Endothelial cell of umbilical vein (primary cell): ENCODE results near the gene CXCR6. TPM values are rescaled to one million over a fixed set of nuclear protein-coding genes. Genes with fewer than 3 reads are reported as not detected.

Experiments used
- BruUV-seq: library from RNA; stranded (reverse); fragments of 400-500 nt; replicated peaks from 2 replicates; lab custom pipeline; 2021; lab: Mats Ljungman, UMichigan
- CTCF ChIA-PET: fragments of 300-600, 350-600 bp; sonication (Branson Sonifier 250); formaldehyde crosslinking; loops from one replicate; lab custom pipeline; 2021; ENCODE audit warnings: antibody characterized with exemption, inconsistent platforms; lab: Charles Lee
- POLR2A ChIA-PET: fragments of 300-600, 350-600 bp; sonication (Branson Sonifier 250); formaldehyde crosslinking; loops from one replicate; lab custom pipeline; 2021; ENCODE audit warnings: antibody characterized with exemption, inconsistent platforms; lab: Charles Lee
- DNase-seq: peaks from one replicate; pipeline ENCODE4 v3.0.0-alpha.2; 2011; ENCODE audit warnings: low read depth, low spot score
- FAIRE-seq: peaks from 2 replicates; lab custom pipeline; 2011; peaks lifted over from hg19 to GRCh38; lab: Jason Lieb, UNC
- H2AFZ ChIP-seq: 2 replicates; pipeline ENCODE4 v1.6.0; 2012; ENCODE audit warnings: low read depth, low read length, control low read depth, inconsistent platforms
- H3K27ac ChIP-seq: 2 replicates; pipeline ENCODE4 v1.5.1; 2011; ENCODE audit warnings: low read depth, mild to moderate bottlenecking, control low read depth, low read length, moderate library complexity; ENCODE audit not compliant: insufficient read depth
- H3K27me3 ChIP-seq, 2 experiments: 2 replicates each; pipeline versions ENCODE4 v1.6.0 to v1.6.1; 2011; ENCODE audit warnings: low read length in 2 of 2, mixed read lengths in 1 of 2; ENCODE audit not compliant: control insufficient read depth in 2 of 2, insufficient read depth in 2 of 2
- H3K36me3 ChIP-seq, 2 experiments: 2 replicates in 1 of 2; 3 replicates in 1 of 2; pipeline ENCODE4 v1.5.1; 2011; ENCODE audit warnings: low read length in 2 of 2, mild to moderate bottlenecking in 1 of 2, moderate library complexity in 1 of 2; ENCODE audit not compliant: control insufficient read depth in 2 of 2, insufficient read depth in 2 of 2; ENCODE audit errors: extremely low read depth in 1 of 2
- H3K4me1 ChIP-seq: 3 replicates; pipeline ENCODE4 v1.5.1; 2011; ENCODE audit warnings: mild to moderate bottlenecking, low read length; ENCODE audit not compliant: control insufficient read depth, insufficient read depth; ENCODE audit errors: extremely low read depth
- H3K4me2 ChIP-seq: 2 replicates; pipeline ENCODE4 v1.6.1; 2011; ENCODE audit warnings: low read length, control low read depth, mixed read lengths; ENCODE audit not compliant: insufficient read depth
- H3K4me3 ChIP-seq, 3 experiments: fragments of 200-600 bp in 1 of 3; sonication (generic), shearing (Covaris generic) in 1 of 3; replicated peaks in 1 of 3; 2 replicates each; pipeline ENCODE4 v1.5.1; 2011 to 2016; ENCODE audit warnings: control low read depth in 3 of 3, low read length in 3 of 3, mild to moderate bottlenecking in 2 of 3, inconsistent platforms in 1 of 3, low read depth in 1 of 3, moderate library complexity in 1 of 3; ENCODE audit not compliant: insufficient read depth in 1 of 3
- H3K79me2 ChIP-seq: 2 replicates; pipeline ENCODE4 v1.6.0; 2012; ENCODE audit warnings: low read length, inconsistent platforms; ENCODE audit not compliant: control insufficient read depth, insufficient read depth
- H3K9ac ChIP-seq: replicated peaks from 2 replicates; pipeline ENCODE3; 2011; ENCODE audit warnings: low read length, control low read depth; ENCODE audit not compliant: insufficient read depth; ENCODE audit errors: extremely low read depth
- H3K9me1 ChIP-seq: replicated peaks from 3 replicates; pipeline ENCODE4 v1.6.0; 2011; ENCODE audit warnings: mild to moderate bottlenecking, low read length; ENCODE audit not compliant: control insufficient read depth, insufficient read depth; ENCODE audit errors: extremely low read depth
- H3K9me3 ChIP-seq: replicated peaks from 2 replicates; pipeline ENCODE4 v1.5.1; 2012; ENCODE audit warnings: low read length, inconsistent platforms; ENCODE audit not compliant: control insufficient read depth, insufficient read depth
- H4K20me1 ChIP-seq: replicated peaks from 2 replicates; pipeline ENCODE3; 2011; ENCODE audit warnings: mild to moderate bottlenecking, low read length; ENCODE audit not compliant: control insufficient read depth, insufficient read depth; ENCODE audit errors: extremely low read depth
- EZH2 ChIP-seq: IDR thresholded peaks from 2 replicates; pipeline ENCODE4 v1.6.1; 2012; ENCODE audit warnings: borderline replicate concordance, low read depth, mild to moderate bottlenecking, moderate library complexity, low read length, inconsistent platforms; ENCODE audit not compliant: severe bottlenecking
- FOS ChIP-seq: IDR thresholded peaks from 2 replicates; pipeline ENCODE4 v1.6.1; 2011; ENCODE audit warnings: mild to moderate bottlenecking, low read length, moderate library complexity, borderline replicate concordance; ENCODE audit not compliant: insufficient read depth
- GATA2 ChIP-seq: IDR thresholded peaks from 2 replicates; pipeline ENCODE4 v1.7.0; 2011; ENCODE audit warnings: low read depth, mild to moderate bottlenecking, moderate library complexity, mixed read lengths, low read length; ENCODE audit not compliant: insufficient read length, insufficient read depth
- JUN ChIP-seq: IDR thresholded peaks from 2 replicates; pipeline ENCODE4 v1.6.1; 2011; ENCODE audit warnings: borderline replicate concordance, low read depth; ENCODE audit not compliant: insufficient read length, insufficient read depth
- MYC ChIP-seq: IDR thresholded peaks from one replicate; pipeline ENCODE4 v1.6.1; 2011; ENCODE audit warnings: mild to moderate bottlenecking, low read depth, low read length
- POLR2A ChIP-seq: IDR thresholded peaks from 2 replicates; pipeline ENCODE4 v1.6.1; 2012; ENCODE audit warnings: low read depth, mild to moderate bottlenecking, control low read depth, low read length
- POLR2AphosphoS5 ChIP-seq: IDR thresholded peaks from 2 replicates; pipeline ENCODE4 v1.6.1; 2012; ENCODE audit warnings: low read depth, mild to moderate bottlenecking, control low read depth, low read length, moderate library complexity; ENCODE audit not compliant: insufficient read depth
- dilution Hi-C: fragments of 300-500 bp; cut with MboI; formaldehyde crosslinking; loops from one replicate; pipeline ENCODE4 v1.15.0; 2019; ENCODE audit warnings: low sequenced_read_pairs; ENCODE audit not compliant: extremely low pct_ligation_motif_present
- intact Hi-C: fragments of 100-400 bp; cut with micrococcal nuclease; formaldehyde crosslinking; loops from one replicate; pipeline ENCODE4 v1.10.0; 2022
- polyA plus RNA-seq, 4 experiments: library from polyadenylated mRNA; depleted of rRNA in 3 of 4; stranded (reverse) in 3 of 4; unstranded in 1 of 4; fragments of >200 nt; gene quantifications; 2 replicates each; pipeline versions ENCODE4 v1.2.1 to v1.2.3, GENCODE V29; 2011 to 2012; ENCODE audit warnings: missing spikeins in 1 of 4
- total RNA-seq: library from RNA; stranded (reverse); gene quantifications from 2 replicates; pipeline ENCODE4 v1.2.3, GENCODE V29; 2021
- TF ChIP-seq, protein P1 (sequence below): IDR thresholded peaks from 2 replicates; pipeline ENCODE4 v1.6.1; 2011; ENCODE audit not compliant: insufficient read depth, insufficient read length
- TF ChIP-seq, protein P2 (sequence below), 2 donors: IDR thresholded peaks; 1 replicate in 1 of 2; 2 replicates in 1 of 2; pipeline ENCODE4 v1.5.1; 2011; ENCODE audit warnings: low read length in 2 of 2, mild to moderate bottlenecking in 2 of 2, moderate library complexity in 2 of 2, control low read depth in 1 of 2, inconsistent platforms in 1 of 2, low read depth in 1 of 2; ENCODE audit not compliant: insufficient read depth in 1 of 2; ENCODE audit errors: extremely low read depth in 1 of 2

CXCR6 gene
- total and polyA plus RNA-seq, 2 donors (not counting 3 experiments of a cell fraction or from before 2014, with no cell fraction given): not detected

DNA sequence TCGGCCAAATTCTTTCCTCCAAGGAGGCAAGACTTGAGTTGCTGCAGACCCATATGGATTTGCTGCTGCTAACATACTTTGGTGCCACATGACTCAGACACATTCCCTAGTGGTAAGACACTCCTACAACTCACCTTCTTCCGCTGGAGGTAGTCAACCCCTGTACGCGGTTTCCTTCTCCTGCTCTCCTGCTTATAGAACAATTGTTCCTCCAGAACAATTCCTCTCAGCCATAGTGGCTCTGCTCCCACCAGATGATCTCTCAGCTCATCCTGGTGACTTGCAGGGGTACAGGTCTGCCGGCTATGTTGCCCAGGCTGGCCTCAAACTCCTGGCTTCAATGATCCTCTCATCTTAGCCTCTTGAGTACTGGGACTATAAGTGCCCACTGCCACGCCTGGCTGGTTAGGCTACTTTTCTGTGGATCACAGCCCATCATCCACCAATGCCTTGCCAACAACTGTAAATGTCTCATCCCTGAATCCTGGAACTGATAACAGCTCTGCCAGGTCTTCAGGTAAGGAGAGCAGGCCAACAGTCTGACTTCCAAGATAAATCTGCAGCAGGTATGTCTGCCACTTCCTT is 2.4 kb upstream of the CXCR6 start:
- Histone ChIP-seq H3K27ac (no peak overlapping the region), H3K4me2 (no peak overlapping the region), H4K20me1 (no peaks in the 10 kb centered on the region), H3K9me3 (no peaks in the 10 kb centered on the region), H3K9ac (no peak overlapping the region), H2AFZ (no peak overlapping the region), H3K27me3 (no peaks in the 10 kb centered on the region), H3K9me1 (no peaks in the 10 kb centered on the region), H3K4me3 (no peak overlapping the region), H3K4me1 (no peaks in the 10 kb centered on the region), H3K79me2 (no peaks in the 10 kb centered on the region), H3K36me3 (peaks cover 0 to 2% of the 10 kb centered on the region in 2 experiments)
- dilution Hi-C loops: no loop called here
- intact Hi-C loops: no loop called here
- TF ChIP-seq POLR2A: no peak
- no peak for TF ChIP-seq POLR2AphosphoS5
- TF ChIP-seq FOS: no peak
- TF ChIP-seq GATA2: no peak
- no peak for TF ChIP-seq JUN
- TF ChIP-seq MYC: no peak
- TF ChIP-seq, protein P1, sequence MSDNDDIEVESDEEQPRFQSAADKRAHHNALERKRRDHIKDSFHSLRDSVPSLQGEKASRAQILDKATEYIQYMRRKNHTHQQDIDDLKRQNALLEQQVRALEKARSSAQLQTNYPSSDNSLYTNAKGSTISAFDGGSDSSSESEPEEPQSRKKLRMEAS: no peak
- no peak for TF ChIP-seq EZH2
- TF ChIP-seq, protein P2, sequence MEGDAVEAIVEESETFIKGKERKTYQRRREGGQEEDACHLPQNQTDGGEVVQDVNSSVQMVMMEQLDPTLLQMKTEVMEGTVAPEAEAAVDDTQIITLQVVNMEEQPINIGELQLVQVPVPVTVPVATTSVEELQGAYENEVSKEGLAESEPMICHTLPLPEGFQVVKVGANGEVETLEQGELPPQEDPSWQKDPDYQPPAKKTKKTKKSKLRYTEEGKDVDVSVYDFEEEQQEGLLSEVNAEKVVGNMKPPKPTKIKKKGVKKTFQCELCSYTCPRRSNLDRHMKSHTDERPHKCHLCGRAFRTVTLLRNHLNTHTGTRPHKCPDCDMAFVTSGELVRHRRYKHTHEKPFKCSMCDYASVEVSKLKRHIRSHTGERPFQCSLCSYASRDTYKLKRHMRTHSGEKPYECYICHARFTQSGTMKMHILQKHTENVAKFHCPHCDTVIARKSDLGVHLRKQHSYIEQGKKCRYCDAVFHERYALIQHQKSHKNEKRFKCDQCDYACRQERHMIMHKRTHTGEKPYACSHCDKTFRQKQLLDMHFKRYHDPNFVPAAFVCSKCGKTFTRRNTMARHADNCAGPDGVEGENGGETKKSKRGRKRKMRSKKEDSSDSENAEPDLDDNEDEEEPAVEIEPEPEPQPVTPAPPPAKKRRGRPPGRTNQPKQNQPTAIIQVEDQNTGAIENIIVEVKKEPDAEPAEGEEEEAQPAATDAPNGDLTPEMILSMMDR (IDR thresholded peaks at IDR 0.05; ENCODE audit: extremely low read depth in 1 of 2, insufficient read depth in 1 of 2, low read depth in 1 of 2, low read length in 2 of 2): no peak
- no TSS peak for BruUV-seq
- ChIA-PET CTCF (interaction anchor here (0.9 to 5.0 kb wide), 3 partner anchors 12 to 137 kb away, joined by 3 to 212 read pairs (median 39); no protein-coding TSS in a partner anchor), POLR2A (no interaction called here)
- FAIRE-seq (no peak), DNase-seq (no peak)
